Choroid plexus epithelial cell (primary cell): Measurements from ENCODE around the gene ANGPT4.
A peak's percentile ranks its signal among the peaks of the same experiment; 100 is the strongest.

Experiments used
- DNase-seq: peaks from one replicate; pipeline ENCODE4 v3.0.0-alpha.2; 2010; ENCODE audit warnings: low read depth
- H3K4me3 ChIP-seq: 2 replicates; pipeline ENCODE4 v1.5.1; 2011; ENCODE audit warnings: low read depth, mild to moderate bottlenecking, control low read depth, low read length, moderate library complexity
- CTCF ChIP-seq: conservative IDR thresholded peaks from 2 replicates; pipeline ENCODE4 v1.5.1; 2011; ENCODE audit warnings: low read depth, mild to moderate bottlenecking, control low read depth, inconsistent platforms, low read length, moderate library complexity

Gene ANGPT4

GRCh38 chr20:825710-826421 is 90.3 kb downstream of the ANGPT4 start:
- DNase-seq = peak; percentile 54
- TF ChIP-seq CTCF = no peak
- no peak overlapping the region for H3K4me3 ChIP-seq

GRCh38 chr20:824916-825315 is 91.2 kb downstream of the ANGPT4 start:
- TF ChIP-seq CTCF = no peak
- no peak for DNase-seq
- no peak overlapping the region for H3K4me3 ChIP-seq

- DNase-seq = no peak
- TF ChIP-seq CTCF = no peak
- no peak overlapping the region for H3K4me3 ChIP-seq
Measured at GRCh38 chr20:824490-824889, 91.6 kb downstream of the ANGPT4 start.

GRCh38 chr20:823574-823902 is 92.6 kb downstream of the ANGPT4 start:
- no peak for TF ChIP-seq CTCF
- H3K4me3 ChIP-seq = no peak overlapping the region
- no peak for DNase-seq

DNA sequence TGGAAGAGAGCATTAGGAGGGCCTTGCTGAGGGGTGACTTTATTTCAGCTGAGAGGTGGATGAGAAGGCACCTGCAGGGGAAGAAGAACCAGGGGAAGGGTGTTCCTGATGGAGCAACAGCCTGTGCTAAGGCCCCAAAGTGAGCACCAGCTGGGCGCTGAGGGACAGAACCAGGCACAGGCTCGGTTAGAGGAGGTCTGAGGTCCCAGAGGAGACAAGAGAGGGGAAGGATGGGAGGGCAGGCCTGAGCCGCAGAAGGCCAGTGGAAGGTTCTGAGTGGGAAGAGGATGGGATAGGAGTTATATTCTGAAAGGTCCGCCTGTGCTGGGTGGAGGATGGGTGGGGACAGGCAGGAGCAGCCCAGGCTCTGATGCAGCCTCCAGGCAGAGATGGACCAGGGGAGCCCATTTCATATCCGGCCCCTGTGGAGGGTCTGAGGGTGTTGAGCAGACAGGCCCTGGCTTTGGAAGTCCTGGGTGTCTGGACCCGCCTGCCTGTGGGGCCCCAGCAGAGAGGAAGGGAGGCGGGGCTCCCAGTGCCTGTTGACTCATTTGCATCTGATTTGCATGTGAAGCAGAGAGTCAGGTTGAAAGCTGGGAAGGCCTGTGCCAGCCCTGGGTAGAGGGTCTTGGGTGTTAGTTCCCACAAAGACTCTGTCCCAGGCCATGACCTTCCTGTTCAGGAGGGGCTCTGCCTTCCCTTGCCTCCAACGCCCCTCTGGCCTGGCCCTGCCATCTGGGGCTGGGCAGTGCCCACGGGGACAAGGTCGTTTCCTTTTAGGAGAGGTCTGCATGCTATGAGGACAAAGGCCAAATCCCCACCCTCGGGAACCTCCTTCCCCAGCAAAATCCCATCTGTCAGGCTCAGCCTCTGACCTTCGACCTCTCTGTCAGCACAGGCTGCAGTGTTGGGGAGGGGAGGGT is 93.2 kb downstream of the ANGPT4 start:
- no peak overlapping the region for H3K4me3 ChIP-seq
- TF ChIP-seq CTCF = no peak
- no peak for DNase-seq

DNA sequence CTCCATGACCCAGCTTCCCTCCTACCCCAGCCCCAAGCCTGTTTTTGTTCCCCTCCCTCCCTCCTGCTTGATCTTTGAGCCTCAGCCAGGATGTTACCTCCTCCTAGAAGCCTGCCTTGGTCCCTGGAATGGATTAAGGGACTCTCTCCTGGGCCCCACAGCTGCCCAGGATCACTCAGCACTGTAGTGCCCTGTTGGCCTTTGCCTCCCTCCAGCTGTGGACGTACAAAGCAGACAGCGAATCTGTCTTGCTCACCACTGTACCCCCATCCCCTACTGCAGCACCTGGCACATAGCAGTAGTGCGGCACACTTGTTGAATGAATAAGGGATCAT is 94.4 kb downstream of the ANGPT4 start:
- no peak overlapping the region for H3K4me3 ChIP-seq
- no peak for DNase-seq
- TF ChIP-seq CTCF = no peak
